Dendritic cell treated with granulocyte-macrophage colony-stimulating factor and Interleukin-4, amounts not matched to agents 40 ng/mL and 50 ng/mL, for 4 days (primary cell): ENCODE measurements around the gene MMEL1.
"Not testable (repeated sequence)": the region's sequence is repeated elsewhere in the genome, so short reads cannot be mapped to it uniquely, and the experiment has no call there.

Experiments used
- H3K27ac Mint-ChIP-seq: one replicate; pipeline ENCODE4 v1.8.0; 2022; ENCODE audit warnings: mild to moderate bottlenecking, mixed read lengths
- H3K27me3 Mint-ChIP-seq: one replicate; pipeline ENCODE4 v1.8.0; 2022; ENCODE audit warnings: mild to moderate bottlenecking, mixed read lengths
- H3K36me3 Mint-ChIP-seq: one replicate; pipeline ENCODE4 v1.8.0; 2022; ENCODE audit warnings: low read depth, mixed read lengths
- H3K4me1 Mint-ChIP-seq: one replicate; pipeline ENCODE4 v1.8.0; 2022; ENCODE audit warnings: low read depth, mixed read lengths
- H3K4me3 Mint-ChIP-seq: one replicate; pipeline ENCODE4 v1.8.0; 2022; ENCODE audit warnings: mild to moderate bottlenecking, moderate library complexity, mixed read lengths
- H3K9me3 Mint-ChIP-seq: one replicate; pipeline ENCODE4 v1.8.0; 2022; ENCODE audit warnings: mixed read lengths
- intact Hi-C: fragments of 100-400 bp; cut with micrococcal nuclease; formaldehyde crosslinking; loops from one replicate; pipeline ENCODE4 v1.15.0; 2022

The MMEL1 gene

DNA sequence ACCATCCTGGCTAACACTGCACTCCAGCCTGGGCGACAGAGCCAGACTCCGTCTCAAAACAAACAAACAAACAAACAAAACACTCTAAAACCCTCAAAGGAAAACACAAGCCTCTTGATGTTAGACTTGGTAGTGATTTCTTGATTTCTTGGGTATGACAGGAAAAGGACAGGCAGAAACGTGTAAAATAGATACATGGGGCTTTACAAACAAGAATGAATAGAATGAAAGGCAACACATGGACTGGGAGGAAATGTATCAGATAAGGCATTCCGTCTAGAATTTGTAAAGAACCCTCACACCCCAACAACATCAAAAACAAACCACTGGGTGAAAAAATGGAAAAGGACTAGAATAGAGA lies 54.1 kb downstream of the MMEL1 start:
- Mint-ChIP-seq H3K9me3 (peaks cover 6% of the 10 kb centered on the region), H3K4me3 (no peak overlapping the region), H3K27me3 (peaks cover 5% of the 10 kb centered on the region), H3K36me3 (peaks cover 3% of the 10 kb centered on the region), H3K27ac (peak overlapping the region; percentile 90), H3K4me1 (peaks cover 85% of the 10 kb centered on the region)
- intact Hi-C loops: loop anchor here (2.0 kb wide), 1 partner anchor 24 kb away; no protein-coding TSS in a partner anchor

DNA sequence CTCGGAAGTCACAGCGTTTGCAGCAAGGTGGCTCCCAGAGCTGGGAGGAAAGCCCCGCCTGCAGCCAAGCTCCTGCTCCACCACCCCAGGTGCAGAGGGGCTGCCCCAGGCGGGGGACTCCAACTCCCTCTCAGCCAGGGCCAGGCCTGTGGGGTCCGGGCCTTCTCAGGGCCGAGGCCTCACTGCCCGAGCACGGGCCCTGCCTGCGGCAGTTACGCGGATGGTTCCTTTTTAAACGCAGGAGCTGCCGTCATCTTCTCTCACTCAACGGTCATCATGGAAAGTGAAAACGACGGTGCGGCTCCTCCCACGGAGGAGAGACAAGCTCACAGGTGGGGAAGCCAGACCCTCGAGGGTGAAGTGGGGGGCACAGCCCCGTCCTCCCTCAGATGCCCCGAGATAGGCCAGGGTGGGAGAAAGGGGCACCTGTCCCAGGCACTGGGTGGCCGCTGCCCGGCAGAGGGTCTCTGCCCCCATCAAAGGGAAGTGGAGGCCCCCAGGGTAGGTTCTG lies 55.2 kb downstream of the MMEL1 start:
- H3K27me3 Mint-ChIP-seq: not testable (repeated sequence)
- peaks cover 13% of the 10 kb centered on the region for H3K36me3 Mint-ChIP-seq
- intact Hi-C loops: loop anchor here (2.0 kb wide), 1 partner anchor 23 kb away; no protein-coding TSS in a partner anchor
- peaks cover 87% of the 10 kb centered on the region for H3K4me1 Mint-ChIP-seq
- H3K9me3 Mint-ChIP-seq: peaks cover 17% of the 10 kb centered on the region
- H3K4me3 Mint-ChIP-seq: peak overlapping the region; percentile 56
- H3K27ac Mint-ChIP-seq: peak overlapping the region; percentile 90

- peaks cover 75% of the 10 kb centered on the region for H3K4me1 Mint-ChIP-seq
- peak overlapping the region; percentile 90 for H3K27ac Mint-ChIP-seq
- H3K4me3 Mint-ChIP-seq: peak overlapping the region; percentile 13
- peaks cover 8% of the 10 kb centered on the region for H3K27me3 Mint-ChIP-seq
- peaks cover 22% of the 10 kb centered on the region for H3K9me3 Mint-ChIP-seq
- intact Hi-C loops: no loop called here
- H3K36me3 Mint-ChIP-seq: peaks cover 13% of the 10 kb centered on the region
Measured at GRCh38 chr1:2575801-2576663, 56.8 kb downstream of the MMEL1 start.

- H3K36me3 Mint-ChIP-seq: peaks cover 13% of the 10 kb centered on the region
- H3K9me3 Mint-ChIP-seq: peaks cover 22% of the 10 kb centered on the region
- peak overlapping the region; percentile 86 for H3K27ac Mint-ChIP-seq
- peaks cover 11% of the 10 kb centered on the region for H3K27me3 Mint-ChIP-seq
- peaks cover 77% of the 10 kb centered on the region for H3K4me1 Mint-ChIP-seq
- H3K4me3 Mint-ChIP-seq: no peak overlapping the region
- intact Hi-C loops: no loop called here
Measured at GRCh38 chr1:2574350-2574749, 58.5 kb downstream of the MMEL1 start.

DNA sequence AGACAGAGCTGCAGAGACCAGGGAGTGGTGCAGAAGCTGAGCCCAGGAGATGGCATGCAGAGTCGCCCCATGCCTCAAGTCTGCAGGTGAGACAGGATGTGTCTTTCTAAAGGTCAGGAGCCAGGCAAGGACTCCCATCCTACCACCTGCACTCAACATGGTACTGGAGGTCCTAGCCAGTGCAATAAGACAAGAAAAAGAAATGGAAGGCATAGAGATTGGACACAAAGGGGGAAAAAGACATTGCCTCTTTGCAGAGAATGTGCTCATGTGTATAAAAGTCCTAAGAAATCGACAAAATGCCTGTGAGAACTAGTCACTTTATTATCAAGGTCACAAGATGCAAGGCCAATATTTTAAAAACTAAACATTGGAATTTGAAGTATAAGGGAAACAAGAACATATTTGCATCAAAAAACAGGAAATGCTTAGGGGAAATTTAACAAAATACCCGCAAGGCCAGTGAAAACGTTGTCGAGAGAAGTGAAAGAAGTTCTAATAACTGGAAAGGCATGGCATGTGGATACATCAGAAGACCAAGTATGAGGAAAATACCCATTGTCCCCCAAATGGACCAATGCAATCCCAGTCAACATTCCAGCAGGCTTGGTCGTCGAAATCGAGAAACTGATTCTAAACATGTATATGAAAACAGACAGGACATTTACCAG lies 59.4 kb downstream of the MMEL1 start:
- Mint-ChIP-seq H3K4me3 (no peak overlapping the region), H3K27ac (peak overlapping the region; percentile 86), H3K4me1 (peaks cover 72% of the 10 kb centered on the region)

GRCh38 chr1:2571348-2571747 lies 61.5 kb downstream of the MMEL1 start:
- Mint-ChIP-seq H3K36me3 (peaks cover 13% of the 10 kb centered on the region), H3K4me1 (peaks cover 54% of the 10 kb centered on the region), H3K9me3 (peaks cover 22% of the 10 kb centered on the region), H3K4me3 (no peak overlapping the region), H3K27ac (peak overlapping the region; percentile 40), H3K27me3 (peaks cover 23% of the 10 kb centered on the region)
- intact Hi-C loops: no loop called here

More for the DNA sequence above, 59.4 kb downstream of the MMEL1 start:
- intact Hi-C loops: no loop called here
- H3K36me3 Mint-ChIP-seq: peaks cover 13% of the 10 kb centered on the region
- peaks cover 17% of the 10 kb centered on the region for H3K27me3 Mint-ChIP-seq
- peaks cover 22% of the 10 kb centered on the region for H3K9me3 Mint-ChIP-seq

- Mint-ChIP-seq H3K27ac (peak overlapping the region; percentile 40), H3K4me1 (peaks cover 45% of the 10 kb centered on the region), H3K27me3 (peaks cover 23% of the 10 kb centered on the region), H3K9me3 (peaks cover 22% of the 10 kb centered on the region), H3K36me3 (peaks cover 13% of the 10 kb centered on the region), H3K4me3 (no peak overlapping the region)
- intact Hi-C loops: no loop called here
Measured at GRCh38 chr1:2570332-2570731, 62.5 kb downstream of the MMEL1 start.

- Mint-ChIP-seq H3K9me3 (peaks cover 22% of the 10 kb centered on the region), H3K27ac (peak overlapping the region; percentile 40), H3K36me3 (peaks cover 17% of the 10 kb centered on the region), H3K27me3 (peaks cover 23% of the 10 kb centered on the region), H3K4me1 (peaks cover 49% of the 10 kb centered on the region)
- H3K4me3 Mint-ChIP-seq, intact Hi-C loops: not testable (repeated sequence)
Measured at GRCh38 chr1:2569703-2570102, 63.1 kb downstream of the MMEL1 start.

GRCh38 chr1:2569060-2569459 lies 63.8 kb downstream of the MMEL1 start:
- Mint-ChIP-seq H3K27me3 (peaks cover 23% of the 10 kb centered on the region), H3K27ac (peak overlapping the region; percentile 40), H3K9me3 (peaks cover 19% of the 10 kb centered on the region), H3K4me3 (no peak overlapping the region), H3K4me1 (peaks cover 53% of the 10 kb centered on the region), H3K36me3 (peaks cover 23% of the 10 kb centered on the region)
- intact Hi-C loops: no loop called here

DNA sequence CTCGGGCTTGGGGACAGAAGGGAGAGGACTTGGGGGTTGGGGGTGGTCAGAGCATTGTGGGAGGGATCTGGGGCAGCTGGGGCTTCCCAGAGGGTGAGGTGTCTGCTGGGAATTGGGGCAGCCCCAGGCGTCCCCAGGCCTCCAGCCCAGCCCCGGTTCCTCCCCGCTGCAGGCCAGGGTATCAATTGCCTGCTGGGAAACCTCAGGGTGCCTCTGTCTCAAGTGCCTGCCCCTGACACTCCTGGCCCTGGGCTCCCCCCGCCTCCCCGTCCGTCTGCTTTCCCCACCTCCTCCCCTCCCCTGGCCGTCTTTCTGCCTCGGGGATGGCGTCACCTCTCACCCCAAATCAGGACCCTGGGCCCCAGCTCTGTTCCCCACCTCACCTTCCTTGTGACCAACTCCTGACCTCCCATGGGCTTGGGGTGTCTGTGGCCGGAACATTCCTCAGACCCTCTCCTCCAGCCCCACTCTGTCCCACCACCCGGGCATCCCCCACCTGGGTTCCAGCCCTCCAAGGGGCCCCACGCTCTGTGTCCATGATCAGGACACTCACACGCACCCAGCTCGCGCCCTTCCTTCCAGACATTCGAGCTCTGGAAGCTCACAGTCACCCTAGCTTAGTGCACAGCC lies 64.5 kb downstream of the MMEL1 start:
- H3K4me3 Mint-ChIP-seq: not testable (repeated sequence)

DNA sequence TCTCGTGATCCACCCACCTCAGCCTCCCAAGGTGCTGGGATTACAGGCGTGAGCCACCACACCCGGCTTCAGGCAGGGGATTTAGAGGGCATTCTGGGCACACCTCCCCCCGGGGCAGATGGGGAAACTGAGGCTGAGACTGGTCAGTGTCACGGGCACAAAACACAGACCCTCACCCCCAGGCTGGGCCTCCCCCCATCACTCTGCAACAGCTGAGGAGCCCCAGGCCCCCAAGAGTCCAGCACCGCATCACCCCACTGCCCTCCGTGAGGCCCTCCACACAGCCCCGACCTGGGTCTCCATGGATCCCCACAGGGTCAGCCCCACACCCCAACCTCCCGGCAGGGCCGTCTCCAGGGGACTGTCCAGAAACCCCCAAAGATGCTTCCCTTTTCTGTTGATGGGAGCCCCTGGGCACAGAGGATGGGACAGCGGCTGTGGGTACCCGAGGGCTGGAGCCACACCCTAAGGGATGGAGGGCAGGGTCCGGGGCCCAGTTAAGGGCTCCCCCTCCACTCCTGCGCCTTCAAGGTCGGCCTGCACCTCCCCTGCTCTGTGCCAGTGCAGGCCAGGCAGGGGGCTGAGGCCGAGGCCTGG lies 65.6 kb downstream of the MMEL1 start:
- Mint-ChIP-seq H3K36me3 (peaks cover 29% of the 10 kb centered on the region), H3K27me3 (peaks cover 20% of the 10 kb centered on the region), H3K4me1 (peaks cover 38% of the 10 kb centered on the region), H3K27ac (no peak overlapping the region), H3K4me3 (no peak overlapping the region), H3K9me3 (peaks cover under 1% of the 10 kb centered on the region)
- intact Hi-C loops: no loop called here

More for the DNA sequence above, 64.5 kb downstream of the MMEL1 start:
- intact Hi-C loops: not testable (repeated sequence)
- Mint-ChIP-seq H3K36me3 (peaks cover 24% of the 10 kb centered on the region), H3K4me1 (peaks cover 48% of the 10 kb centered on the region), H3K27me3 (peaks cover 23% of the 10 kb centered on the region), H3K9me3 (peaks cover 11% of the 10 kb centered on the region), H3K27ac (peak overlapping the region; percentile 40)

DNA sequence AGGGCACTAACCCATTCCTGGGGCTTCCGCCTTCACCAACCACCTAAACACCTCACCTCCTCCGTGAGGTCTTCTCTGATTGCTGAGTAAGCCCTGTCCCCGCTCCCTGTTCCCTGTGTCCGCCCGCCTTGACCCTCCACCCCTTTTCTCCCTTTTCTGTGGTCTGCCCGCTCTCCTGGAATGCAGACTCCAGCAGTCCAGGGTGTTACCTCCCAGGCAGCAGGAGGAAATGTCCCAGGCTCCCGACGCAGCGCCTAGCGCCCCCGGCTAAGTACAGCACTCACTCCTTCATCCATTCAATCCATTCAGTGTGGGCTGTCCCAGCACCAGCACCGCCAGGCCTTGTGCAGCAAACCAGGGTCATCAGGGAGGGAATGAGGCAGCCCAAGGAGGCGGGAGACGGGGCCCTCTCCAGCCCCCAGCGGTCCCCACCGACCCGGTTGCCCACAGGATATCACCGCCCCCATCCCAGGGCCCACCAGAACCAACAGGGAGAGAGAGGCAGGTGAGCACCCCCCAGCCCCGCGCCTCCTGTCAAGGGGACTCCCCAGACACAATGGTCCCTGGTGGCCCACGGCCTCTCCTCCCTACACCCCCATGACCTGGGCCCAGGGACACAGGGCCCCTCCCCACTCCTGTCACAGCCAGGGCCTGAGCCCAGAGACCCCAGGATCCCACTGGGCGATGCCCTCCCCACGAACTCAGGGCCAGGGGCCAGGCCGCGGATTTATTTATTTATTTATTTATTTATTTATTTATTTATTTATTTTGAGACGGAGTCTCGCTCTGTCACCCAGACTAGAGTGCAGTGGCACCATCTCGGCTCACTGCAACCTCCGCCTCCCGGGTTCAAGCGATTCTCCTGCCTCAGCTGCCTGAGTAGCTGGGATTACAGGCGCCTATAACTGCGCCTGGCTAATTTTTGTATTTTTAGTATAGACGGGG lies 66.4 kb downstream of the MMEL1 start:
- peaks cover 20% of the 10 kb centered on the region for H3K27me3 Mint-ChIP-seq
- H3K4me3 Mint-ChIP-seq: no peak overlapping the region
- intact Hi-C loops: no loop called here
- H3K4me1 Mint-ChIP-seq: peaks cover 40% of the 10 kb centered on the region
- H3K36me3 Mint-ChIP-seq: peaks cover 37% of the 10 kb centered on the region
- H3K27ac Mint-ChIP-seq: peak overlapping the region; percentile 23
- no peaks in the 10 kb centered on the region for H3K9me3 Mint-ChIP-seq
